ENCODE results near the gene VRK1. TPM values are rescaled to one million over a fixed set of nuclear protein-coding genes. Genes with fewer than 3 reads are reported as not detected.

The VRK1 gene
- total and polyA plus RNA-seq, 4 donors: 1.8 to 50.4 (median 3.3) TPM

DNA sequence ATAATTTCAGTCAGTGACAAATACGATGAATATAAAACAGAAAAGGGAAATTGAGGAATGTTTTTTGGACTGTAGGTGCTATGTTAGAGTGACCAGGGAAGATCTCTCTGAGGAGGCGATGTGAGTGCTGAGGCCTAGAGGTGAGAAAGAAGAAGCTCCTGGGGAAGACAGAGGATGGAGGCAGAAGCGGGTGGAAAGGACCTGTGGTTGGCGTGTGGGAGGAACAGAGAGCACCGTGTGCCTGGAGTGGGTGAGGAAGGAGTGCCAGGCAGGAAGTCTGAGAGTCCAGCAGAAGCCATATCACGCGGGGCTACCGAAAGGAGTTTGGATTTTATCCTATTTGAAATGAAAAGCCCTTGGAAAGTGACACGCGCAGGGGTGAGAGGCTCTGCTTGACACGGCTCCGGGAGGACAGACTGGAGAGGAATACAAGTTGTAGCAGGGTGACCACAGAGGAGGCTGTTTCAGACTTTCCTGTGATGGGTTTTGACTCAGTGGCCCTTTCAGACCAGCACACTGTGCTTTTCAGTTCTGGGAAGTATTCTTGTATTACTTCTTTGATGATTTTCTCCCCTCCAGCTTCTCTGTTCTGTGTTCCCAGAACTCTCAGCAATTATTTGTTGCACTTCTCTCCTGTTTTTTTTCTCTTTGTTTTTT lies 96.9 kb downstream of the VRK1 start (continued):
- TF ChIP-seq, protein P1, sequence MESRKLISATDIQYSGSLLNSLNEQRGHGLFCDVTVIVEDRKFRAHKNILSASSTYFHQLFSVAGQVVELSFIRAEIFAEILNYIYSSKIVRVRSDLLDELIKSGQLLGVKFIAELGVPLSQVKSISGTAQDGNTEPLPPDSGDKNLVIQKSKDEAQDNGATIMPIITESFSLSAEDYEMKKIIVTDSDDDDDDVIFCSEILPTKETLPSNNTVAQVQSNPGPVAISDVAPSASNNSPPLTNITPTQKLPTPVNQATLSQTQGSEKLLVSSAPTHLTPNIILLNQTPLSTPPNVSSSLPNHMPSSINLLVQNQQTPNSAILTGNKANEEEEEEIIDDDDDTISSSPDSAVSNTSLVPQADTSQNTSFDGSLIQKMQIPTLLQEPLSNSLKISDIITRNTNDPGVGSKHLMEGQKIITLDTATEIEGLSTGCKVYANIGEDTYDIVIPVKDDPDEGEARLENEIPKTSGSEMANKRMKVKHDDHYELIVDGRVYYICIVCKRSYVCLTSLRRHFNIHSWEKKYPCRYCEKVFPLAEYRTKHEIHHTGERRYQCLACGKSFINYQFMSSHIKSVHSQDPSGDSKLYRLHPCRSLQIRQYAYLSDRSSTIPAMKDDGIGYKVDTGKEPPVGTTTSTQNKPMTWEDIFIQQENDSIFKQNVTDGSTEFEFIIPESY (IDR thresholded peaks at IDR 0.05): no peak

DNA sequence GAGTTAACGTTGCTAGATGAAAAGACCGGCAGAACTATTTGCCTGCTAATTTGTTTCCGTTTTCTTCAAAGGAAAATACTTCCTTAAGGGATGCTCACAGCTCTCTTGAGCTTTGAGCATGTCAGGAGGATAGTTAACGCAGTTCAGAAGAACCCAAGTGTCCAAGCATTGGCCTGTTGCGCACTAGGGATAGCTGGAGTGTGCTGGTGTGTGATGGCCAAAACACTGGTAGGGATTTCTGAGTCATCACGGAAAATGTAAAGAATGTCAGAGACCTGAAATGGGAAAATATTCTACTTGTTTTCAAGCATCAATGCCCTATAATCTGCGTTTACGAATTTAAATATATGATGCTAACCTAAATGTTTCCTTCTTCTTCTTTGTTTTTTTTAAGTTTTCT lies 97.8 kb downstream of the VRK1 start:
- no peak for DNase-seq (ENCODE audit: low spot score)
- Histone ChIP-seq H3K4me3 (ENCODE audit: low read depth in 1 of 3, low read length in 3 of 3) (no peak overlapping the region), H3K9me3 (ENCODE audit: control insufficient read depth in 4 of 4, low read length in 3 of 4) (no peaks in the 10 kb centered on the region), H3K27me3 (ENCODE audit: control insufficient read depth in 4 of 4, insufficient read depth in 4 of 4, low read length in 3 of 4) (no peaks in the 10 kb centered on the region), H3K27ac (ENCODE audit: low read depth in 1 of 2, low read length in 2 of 2) (no peak overlapping the region), H3K36me3 (ENCODE audit: control insufficient read depth in 4 of 4, insufficient read depth in 3 of 4, low read depth in 1 of 4, low read length in 3 of 4) (no peaks in the 10 kb centered on the region), H3K9ac (ENCODE audit: low read depth in 1 of 2, low read length in 2 of 2) (no peak overlapping the region), H3K4me1 (ENCODE audit: control insufficient read depth in 4 of 4, insufficient read depth in 4 of 4, low read length in 3 of 4) (no peaks in the 10 kb centered on the region)
- TF ChIP-seq SP1 (IDR thresholded peaks at IDR 0.05): no peak
- WGBS: 92% methylated on average over 8 of the region's 8 CpGs

DNA sequence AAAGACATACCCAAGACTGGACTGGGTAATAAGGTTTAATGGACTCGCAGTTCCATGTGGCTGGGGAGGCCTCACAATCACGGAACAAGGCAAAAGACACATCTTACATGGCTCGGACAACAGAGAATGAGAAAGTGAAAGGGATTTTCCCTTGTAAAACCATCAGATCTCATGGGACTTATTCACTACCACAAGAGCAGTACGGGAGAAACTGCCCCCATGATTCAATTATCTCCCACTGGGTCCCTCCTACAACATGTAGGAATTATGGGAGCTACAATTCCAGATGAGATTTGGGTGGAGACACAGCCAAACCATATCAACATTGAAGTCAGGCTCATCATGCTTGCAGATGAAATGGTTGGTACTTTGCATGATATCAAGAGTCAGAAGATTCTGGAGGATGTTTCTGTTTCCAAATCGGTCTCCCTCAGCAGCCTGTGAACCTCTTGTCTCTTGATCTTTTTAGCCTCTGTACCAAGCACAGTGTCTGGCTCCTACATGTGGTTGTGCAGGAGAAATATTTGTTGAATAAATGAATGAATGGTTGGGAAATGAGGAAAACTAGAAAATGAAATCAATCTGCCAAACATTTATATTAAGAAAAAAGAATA lies 98.6 kb downstream of the VRK1 start:
- no peak for TF ChIP-seq EGR1 (IDR thresholded peaks at IDR 0.05; ENCODE audit: low read depth in 2 of 2)
- TF ChIP-seq, protein P2, sequence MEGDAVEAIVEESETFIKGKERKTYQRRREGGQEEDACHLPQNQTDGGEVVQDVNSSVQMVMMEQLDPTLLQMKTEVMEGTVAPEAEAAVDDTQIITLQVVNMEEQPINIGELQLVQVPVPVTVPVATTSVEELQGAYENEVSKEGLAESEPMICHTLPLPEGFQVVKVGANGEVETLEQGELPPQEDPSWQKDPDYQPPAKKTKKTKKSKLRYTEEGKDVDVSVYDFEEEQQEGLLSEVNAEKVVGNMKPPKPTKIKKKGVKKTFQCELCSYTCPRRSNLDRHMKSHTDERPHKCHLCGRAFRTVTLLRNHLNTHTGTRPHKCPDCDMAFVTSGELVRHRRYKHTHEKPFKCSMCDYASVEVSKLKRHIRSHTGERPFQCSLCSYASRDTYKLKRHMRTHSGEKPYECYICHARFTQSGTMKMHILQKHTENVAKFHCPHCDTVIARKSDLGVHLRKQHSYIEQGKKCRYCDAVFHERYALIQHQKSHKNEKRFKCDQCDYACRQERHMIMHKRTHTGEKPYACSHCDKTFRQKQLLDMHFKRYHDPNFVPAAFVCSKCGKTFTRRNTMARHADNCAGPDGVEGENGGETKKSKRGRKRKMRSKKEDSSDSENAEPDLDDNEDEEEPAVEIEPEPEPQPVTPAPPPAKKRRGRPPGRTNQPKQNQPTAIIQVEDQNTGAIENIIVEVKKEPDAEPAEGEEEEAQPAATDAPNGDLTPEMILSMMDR (IDR thresholded peaks at IDR 0.05; ENCODE audit: low read depth, low read length, missing input control): no peak
- DNase-seq (ENCODE audit: low spot score): no peak

DNA sequence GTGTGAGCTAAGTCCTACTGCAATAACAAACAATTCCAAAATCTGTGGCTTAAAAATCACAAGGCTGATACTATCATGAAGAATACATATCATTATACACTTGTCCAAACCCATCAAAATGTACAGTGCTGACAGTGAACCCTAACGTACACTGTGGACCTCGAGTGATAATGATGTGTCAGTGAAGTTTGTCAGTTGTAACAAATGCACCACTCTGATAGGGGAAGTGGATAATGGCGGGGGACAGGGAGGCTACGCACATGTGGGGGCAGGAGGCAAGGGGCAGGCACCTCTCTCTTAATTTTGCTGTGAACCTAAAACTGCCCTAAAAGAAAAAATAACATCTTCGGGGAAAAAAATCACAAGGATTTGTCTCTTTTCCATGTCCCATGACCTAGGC lies 100.0 kb downstream of the VRK1 start:
- Histone ChIP-seq H3K36me3 (ENCODE audit: control insufficient read depth in 4 of 4, insufficient read depth in 3 of 4, low read depth in 1 of 4, low read length in 3 of 4) (no peaks in the 10 kb centered on the region), H3K9me3 (ENCODE audit: control insufficient read depth in 4 of 4, low read length in 3 of 4) (no peaks in the 10 kb centered on the region), H3K4me1 (ENCODE audit: control insufficient read depth in 4 of 4, insufficient read depth in 4 of 4, low read length in 3 of 4) (no peaks in the 10 kb centered on the region), H3K9ac (ENCODE audit: low read depth in 1 of 2, low read length in 2 of 2) (no peak overlapping the region), H3K4me3 (ENCODE audit: low read depth in 1 of 3, low read length in 3 of 3) (no peak overlapping the region), H3K27ac (ENCODE audit: low read depth in 1 of 2, low read length in 2 of 2) (no peak overlapping the region), H3K27me3 (ENCODE audit: control insufficient read depth in 4 of 4, insufficient read depth in 4 of 4, low read length in 3 of 4) (no peaks in the 10 kb centered on the region)
- no peak for TF ChIP-seq JUND (IDR thresholded peaks at IDR 0.05)
- TF ChIP-seq RXRA (IDR thresholded peaks at IDR 0.05): no peak
- no peak for TF ChIP-seq NR2F2 (IDR thresholded peaks at IDR 0.05)
- no peak for TF ChIP-seq GABPA (IDR thresholded peaks at IDR 0.05 in 1 of 2, conservative IDR thresholded peaks at IDR 0.05 in 1 of 2)
- TF ChIP-seq, protein P1 (IDR thresholded peaks at IDR 0.05): no peak
- TF ChIP-seq, protein P3, sequence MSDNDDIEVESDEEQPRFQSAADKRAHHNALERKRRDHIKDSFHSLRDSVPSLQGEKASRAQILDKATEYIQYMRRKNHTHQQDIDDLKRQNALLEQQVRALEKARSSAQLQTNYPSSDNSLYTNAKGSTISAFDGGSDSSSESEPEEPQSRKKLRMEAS (IDR thresholded peaks at IDR 0.05): no peak
- no peak for TF ChIP-seq YY1 (IDR thresholded peaks at IDR 0.05)
- no peak for TF ChIP-seq FOXA2 (IDR thresholded peaks at IDR 0.05)
- no peak for TF ChIP-seq EGR1 (IDR thresholded peaks at IDR 0.05; ENCODE audit: low read depth in 2 of 2)
- no peak for TF ChIP-seq SP1 (IDR thresholded peaks at IDR 0.05)
- 93% methylated on average over 5 of the region's 5 CpGs for WGBS
- DNase-seq (ENCODE audit: low spot score): no peak

More for the DNA sequence above, 98.6 kb downstream of the VRK1 start:
- Histone ChIP-seq H3K27ac (ENCODE audit: low read depth in 1 of 2, low read length in 2 of 2) (no peak overlapping the region), H3K4me1 (ENCODE audit: control insufficient read depth in 4 of 4, insufficient read depth in 4 of 4, low read length in 3 of 4) (no peaks in the 10 kb centered on the region), H3K9ac (ENCODE audit: low read depth in 1 of 2, low read length in 2 of 2) (no peak overlapping the region), H3K36me3 (ENCODE audit: control insufficient read depth in 4 of 4, insufficient read depth in 3 of 4, low read depth in 1 of 4, low read length in 3 of 4) (no peaks in the 10 kb centered on the region), H3K9me3 (ENCODE audit: control insufficient read depth in 4 of 4, low read length in 3 of 4) (no peaks in the 10 kb centered on the region), H3K27me3 (ENCODE audit: control insufficient read depth in 4 of 4, insufficient read depth in 4 of 4, low read length in 3 of 4) (no peaks in the 10 kb centered on the region), H3K4me3 (ENCODE audit: low read depth in 1 of 3, low read length in 3 of 3) (no peak overlapping the region)
- 98% methylated on average over 5 of the region's 5 CpGs for WGBS

Data from liver (tissue), 9 donors.